Upper lobe of right lung (tissue), 1 donor: ENCODE data around the gene BMAL1. TPM values are rescaled to one million over a fixed set of nuclear protein-coding genes. Genes with fewer than 3 reads are reported as not detected.

Source experiments
- ATAC-seq: fragments of 200-7000 bp; cut with Tn5 transposase; one replicate; pipeline ENCODE4 v1.9.1; 2020; ENCODE audit warnings: mild to moderate bottlenecking, moderate library complexity
- DNase-seq: peaks from one replicate; pipeline ENCODE4 v3.0.0-alpha.2; 2020
- H3K27ac ChIP-seq: fragments of 200-600 bp; one replicate; pipeline ENCODE4 v1.8.0; 2022
- H3K27me3 ChIP-seq: fragments of 200-600 bp; one replicate; pipeline ENCODE4 v1.8.0; 2022; ENCODE audit warnings: mild to moderate bottlenecking
- H3K36me3 ChIP-seq: fragments of 200-600 bp; one replicate; pipeline ENCODE4 v1.8.0; 2022
- H3K4me1 ChIP-seq: fragments of 200-600 bp; one replicate; pipeline ENCODE4 v1.8.0; 2022
- H3K4me3 ChIP-seq: fragments of 200-600 bp; one replicate; pipeline ENCODE4 v1.8.0; 2022; ENCODE audit warnings: mild to moderate bottlenecking
- H3K9me3 ChIP-seq: fragments of 200-600 bp; one replicate; pipeline ENCODE4 v1.8.0; 2022
- intact Hi-C: fragments of 100-400 bp; cut with DNase I; formaldehyde crosslinking; loops from one replicate; pipeline ENCODE4 v1.11.0; 2022
- total RNA-seq: library from RNA; stranded (reverse); fragmentation: NEBNext Ultra II Directional; extraction: Animal tissue kit (Norgen Biotek cat#: 25700); gene quantifications from one replicate; pipeline ENCODE4 v1.2.1, GENCODE V29; 2021
- TF ChIP-seq, protein P1 (sequence below): fragments of 200-600 bp; IDR thresholded peaks from one replicate; pipeline ENCODE4 v1.8.0; 2022; ENCODE audit warnings: antibody characterized with exemption
- donor health status: DM: no; HTN: yes; CAD: no; lungs with severe emphysema.

The BMAL1 gene
- total RNA-seq, 1 donor from 2014 or later: 18.8 TPM

DNA sequence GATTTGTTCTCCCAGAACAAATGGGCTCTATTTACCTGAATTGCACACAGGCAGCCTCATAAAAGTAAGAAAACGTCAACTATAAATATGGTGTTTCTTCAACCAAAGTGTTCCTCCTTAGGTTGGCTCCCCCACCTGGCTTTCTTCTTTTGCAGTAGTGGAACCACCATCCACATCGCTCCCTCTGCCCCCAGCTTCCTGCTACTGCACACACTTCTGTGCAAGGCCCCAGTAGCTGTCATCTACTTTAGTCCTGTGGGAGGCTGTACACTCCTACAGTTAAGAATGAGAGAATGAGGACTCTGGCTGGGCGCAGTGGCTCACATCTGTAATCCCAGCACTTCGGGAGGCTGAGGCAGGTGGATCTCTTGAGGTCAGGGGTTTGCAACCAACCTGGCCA is 89.5 kb downstream of the BMAL1 start:
- intact Hi-C loops: no loop called here
- ATAC-seq (no peak), DNase-seq (no peak)
- H3K9me3 ChIP-seq: no peaks in the 10 kb centered on the region
- peaks cover 95% of the 10 kb centered on the region for H3K36me3 ChIP-seq
- H3K4me3 ChIP-seq: no peak overlapping the region
- TF ChIP-seq, protein P1, sequence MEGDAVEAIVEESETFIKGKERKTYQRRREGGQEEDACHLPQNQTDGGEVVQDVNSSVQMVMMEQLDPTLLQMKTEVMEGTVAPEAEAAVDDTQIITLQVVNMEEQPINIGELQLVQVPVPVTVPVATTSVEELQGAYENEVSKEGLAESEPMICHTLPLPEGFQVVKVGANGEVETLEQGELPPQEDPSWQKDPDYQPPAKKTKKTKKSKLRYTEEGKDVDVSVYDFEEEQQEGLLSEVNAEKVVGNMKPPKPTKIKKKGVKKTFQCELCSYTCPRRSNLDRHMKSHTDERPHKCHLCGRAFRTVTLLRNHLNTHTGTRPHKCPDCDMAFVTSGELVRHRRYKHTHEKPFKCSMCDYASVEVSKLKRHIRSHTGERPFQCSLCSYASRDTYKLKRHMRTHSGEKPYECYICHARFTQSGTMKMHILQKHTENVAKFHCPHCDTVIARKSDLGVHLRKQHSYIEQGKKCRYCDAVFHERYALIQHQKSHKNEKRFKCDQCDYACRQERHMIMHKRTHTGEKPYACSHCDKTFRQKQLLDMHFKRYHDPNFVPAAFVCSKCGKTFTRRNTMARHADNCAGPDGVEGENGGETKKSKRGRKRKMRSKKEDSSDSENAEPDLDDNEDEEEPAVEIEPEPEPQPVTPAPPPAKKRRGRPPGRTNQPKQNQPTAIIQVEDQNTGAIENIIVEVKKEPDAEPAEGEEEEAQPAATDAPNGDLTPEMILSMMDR: no peak
- H3K27me3 ChIP-seq: no peaks in the 10 kb centered on the region
- no peak overlapping the region for H3K27ac ChIP-seq
- no peaks in the 10 kb centered on the region for H3K4me1 ChIP-seq

DNA sequence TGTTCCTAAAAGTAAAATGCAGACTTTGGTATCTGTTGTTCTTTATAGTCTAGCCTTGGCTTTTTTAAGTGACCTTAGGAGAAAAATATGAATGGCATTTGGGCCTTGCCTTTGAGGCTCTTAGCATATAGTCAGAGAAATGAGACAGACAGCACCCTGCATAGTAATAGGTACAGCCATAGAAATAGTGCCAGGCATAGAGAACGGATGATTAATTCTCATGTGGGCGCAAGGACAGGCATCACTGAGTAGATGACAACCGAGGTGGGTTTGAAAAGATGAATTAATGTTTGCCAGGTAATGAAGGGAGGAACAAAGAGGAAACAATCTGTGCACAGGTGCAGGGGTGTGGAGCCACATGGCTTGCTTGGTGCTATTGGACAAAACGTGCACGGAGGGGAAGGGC is 90.5 kb downstream of the BMAL1 start:
- H3K36me3 ChIP-seq: peaks cover 95% of the 10 kb centered on the region
- intact Hi-C loops: no loop called here
- H3K27me3 ChIP-seq: no peaks in the 10 kb centered on the region
- H3K9me3 ChIP-seq: no peaks in the 10 kb centered on the region
- H3K27ac ChIP-seq: no peak overlapping the region
- H3K4me1 ChIP-seq: no peaks in the 10 kb centered on the region
- TF ChIP-seq, protein P1: no peak
- H3K4me3 ChIP-seq: no peak overlapping the region
- peak; percentile 48 for ATAC-seq
- DNase-seq: no peak

DNA sequence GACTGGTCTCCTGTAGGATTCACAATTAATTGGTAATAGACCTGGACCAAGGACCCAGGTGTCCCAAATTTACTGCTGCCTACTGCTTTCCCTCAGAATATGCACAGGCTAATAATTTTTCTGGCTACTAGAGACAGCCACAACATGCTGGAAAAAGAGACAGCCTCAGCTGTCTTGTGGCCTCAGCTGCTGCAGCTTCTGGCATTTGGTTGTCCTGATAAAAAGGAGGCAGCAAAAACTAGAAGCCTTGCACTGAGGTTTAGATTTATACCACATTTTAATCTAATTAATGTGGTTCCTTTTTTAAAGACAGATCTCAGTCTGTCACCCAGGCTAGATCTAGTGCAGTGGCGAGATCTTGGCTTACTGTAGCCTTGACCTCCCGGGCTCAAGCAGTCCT is 95.6 kb downstream of the BMAL1 start:
- TF ChIP-seq, protein P1: no peak
- no peak overlapping the region for H3K4me3 ChIP-seq
- H3K4me1 ChIP-seq: no peaks in the 10 kb centered on the region
- no peak for ATAC-seq
- no peaks in the 10 kb centered on the region for H3K9me3 ChIP-seq
- intact Hi-C loops: no loop called here
- no peaks in the 10 kb centered on the region for H3K27me3 ChIP-seq
- H3K27ac ChIP-seq: no peak overlapping the region
- H3K36me3 ChIP-seq: peaks cover 95% of the 10 kb centered on the region
- no peak for DNase-seq

DNA sequence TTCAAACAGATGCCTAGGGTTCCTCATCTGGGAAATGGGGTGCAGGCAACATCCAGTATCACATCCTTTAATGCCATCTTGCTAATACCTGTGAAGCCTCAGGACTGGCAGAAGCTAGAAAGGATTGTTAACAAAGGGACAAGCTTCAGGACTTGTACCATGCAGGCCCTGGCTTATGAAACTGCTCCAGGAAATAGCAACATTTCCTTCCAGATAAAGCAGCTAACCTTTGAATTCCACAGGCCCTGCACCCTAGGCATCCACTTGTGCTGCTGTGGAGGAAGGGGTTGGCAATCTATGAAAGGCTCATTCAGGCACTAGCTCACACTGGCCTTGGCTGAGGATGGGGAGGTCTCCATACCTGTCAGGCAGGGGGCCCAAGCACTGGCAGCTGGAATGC is 98.2 kb downstream of the BMAL1 start:
- H3K4me1 ChIP-seq: no peaks in the 10 kb centered on the region
- no peaks in the 10 kb centered on the region for H3K9me3 ChIP-seq
- peaks cover 96% of the 10 kb centered on the region for H3K36me3 ChIP-seq
- H3K27me3 ChIP-seq: no peaks in the 10 kb centered on the region
- no peak overlapping the region for H3K4me3 ChIP-seq
- TF ChIP-seq, protein P1: no peak
- intact Hi-C loops: no loop called here
- no peak overlapping the region for H3K27ac ChIP-seq
- ATAC-seq: no peak
- DNase-seq: no peak

DNA sequence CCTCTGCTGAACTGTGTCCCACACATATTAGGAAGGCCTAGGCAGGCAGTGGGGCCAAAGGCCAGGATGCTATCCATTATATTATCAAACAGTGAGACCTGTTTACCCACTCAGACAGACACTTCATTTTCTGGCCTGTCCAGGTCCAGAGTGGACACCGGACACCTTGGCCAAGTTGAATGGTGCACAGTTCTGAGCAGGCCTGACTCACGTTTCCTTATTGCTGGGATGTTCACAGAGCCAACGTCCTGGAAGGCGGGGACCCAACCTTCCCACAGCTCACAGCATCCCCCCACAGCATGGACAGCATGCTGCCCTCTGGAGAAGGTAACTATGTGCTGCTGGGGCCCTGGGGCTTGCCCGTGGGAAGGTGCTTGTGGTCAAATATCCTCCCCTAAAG is 98.8 kb downstream of the BMAL1 start:
- no peak overlapping the region for H3K27ac ChIP-seq
- H3K4me3 ChIP-seq: no peak overlapping the region
- intact Hi-C loops: no loop called here
- H3K4me1 ChIP-seq: no peaks in the 10 kb centered on the region
- H3K27me3 ChIP-seq: no peaks in the 10 kb centered on the region
- DNase-seq: no peak
- TF ChIP-seq, protein P1: no peak
- no peaks in the 10 kb centered on the region for H3K9me3 ChIP-seq
- peaks cover 96% of the 10 kb centered on the region for H3K36me3 ChIP-seq
- ATAC-seq: no peak

DNA sequence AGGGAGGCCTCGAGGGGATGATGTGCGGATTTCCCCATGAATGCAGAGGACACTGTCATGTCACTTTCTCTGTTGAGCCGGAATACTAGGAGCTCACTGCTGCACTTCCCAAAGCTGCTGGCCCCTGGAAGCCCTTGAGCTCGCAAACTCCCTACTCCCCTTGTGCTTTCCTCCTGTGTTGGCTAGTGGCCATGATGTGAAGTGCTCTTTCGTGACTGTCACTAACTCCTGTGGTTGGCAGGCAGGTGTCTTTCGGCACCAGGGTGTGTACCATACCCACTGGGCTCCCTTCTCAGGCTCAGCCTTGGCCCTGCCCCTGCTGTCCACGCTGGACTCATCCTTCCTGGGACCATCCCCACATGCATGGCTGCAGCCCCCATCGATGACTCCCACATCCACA is 99.2 kb downstream of the BMAL1 start:
- Histone ChIP-seq H3K4me3 (no peak overlapping the region), H3K27ac (no peak overlapping the region), H3K9me3 (no peaks in the 10 kb centered on the region), H3K36me3 (peaks cover 96% of the 10 kb centered on the region), H3K27me3 (no peaks in the 10 kb centered on the region), H3K4me1 (no peaks in the 10 kb centered on the region)
- TF ChIP-seq, protein P1: no peak
- intact Hi-C loops: no loop called here
- peak; percentile 31 for ATAC-seq
- DNase-seq: no peak
